NCI-H69 (cell line): ENCODE data around the gene OR52H1.
A peak's percentile ranks its signal among the peaks of the same experiment; 100 is the strongest.
"Not testable (repeated sequence)": the region's sequence is repeated elsewhere in the genome, so short reads cannot be mapped to it uniquely, and the experiment has no call there.

ENCODE experiments used
- DNase-seq: peaks from one replicate; lab custom pipeline; 2025; lab: John Stamatoyannopoulos, UW

OR52H1 gene

GRCh38 chr11:5548440-5548839 is at the start of gene OR52H1:
Gene OR52H1 (minus strand): TSS chr11:5548540. CDS start chr11:5545505, 3,035 bp downstream.
- DNase-seq: no peak

- DNase-seq: no peak
These were observed 49.6 kb upstream of the OR52H1 start for GRCh38 chr11:5597953-5598352.

- DNase-seq: peak; percentile 16
These were observed 48.4 kb upstream of the OR52H1 start, which contains the start of gene TRIM6 for GRCh38 chr11:5596607-5597201. Gene TRIM6 (plus strand): TSS chr11:5596637. CDS start chr11:5596898, 261 bp downstream.

GRCh38 chr11:5593146-5593545 is 44.8 kb upstream of the OR52H1 start:
- no peak for DNase-seq

GRCh38 chr11:5592615-5593014 is 44.3 kb upstream of the OR52H1 start:
- no peak for DNase-seq

- no peak for DNase-seq
These were observed 43.3 kb upstream of the OR52H1 start for GRCh38 chr11:5591613-5592012.

- not testable (repeated sequence) for DNase-seq
These were observed 41.6 kb upstream of the OR52H1 start for GRCh38 chr11:5589906-5590305.

GRCh38 chr11:5584458-5584857 is 36.1 kb upstream of the OR52H1 start:
- DNase-seq: not testable (repeated sequence)

- DNase-seq: no peak
These were observed 32.7 kb upstream of the OR52H1 start for GRCh38 chr11:5581014-5581413.

GRCh38 chr11:5580577-5580976 is 32.2 kb upstream of the OR52H1 start, which contains the start of gene OR52B6:
Gene OR52B6 (plus strand): TSS chr11:5580877. CDS start chr11:5580877, 0 bp downstream.
- no peak for DNase-seq

- no peak for DNase-seq
These were observed 28.8 kb upstream of the OR52H1 start for GRCh38 chr11:5577101-5577500.

- DNase-seq: no peak
These were observed 26.8 kb upstream of the OR52H1 start for GRCh38 chr11:5575152-5575551.

- DNase-seq: no peak
These were observed 26.3 kb upstream of the OR52H1 start for GRCh38 chr11:5574654-5575053.

- no peak for DNase-seq
These were observed 16.1 kb upstream of the OR52H1 start for GRCh38 chr11:5564259-5565019.

GRCh38 chr11:5557751-5558150 is 9.4 kb upstream of the OR52H1 start:
- no peak for DNase-seq

- DNase-seq: no peak
These were observed 8.4 kb upstream of the OR52H1 start for GRCh38 chr11:5556596-5557188.

GRCh38 chr11:5553343-5553742 is 5.0 kb upstream of the OR52H1 start:
- no peak for DNase-seq

- DNase-seq: no peak
These were observed 2.2 kb upstream of the OR52H1 start for GRCh38 chr11:5550440-5551095.

GRCh38 chr11:5547982-5548381 is 358 bp downstream of the OR52H1 start:
- DNase-seq: no peak

- no peak for DNase-seq
These were observed 1.9 kb downstream of the OR52H1 start for GRCh38 chr11:5546457-5546856.

- DNase-seq: no peak
These were observed 6.9 kb downstream of the OR52H1 start for GRCh38 chr11:5541427-5541826.

- no peak for DNase-seq
These were observed 11.9 kb downstream of the OR52H1 start for GRCh38 chr11:5536482-5536881.

- DNase-seq: no peak
These were observed 14.3 kb downstream of the OR52H1 start for GRCh38 chr11:5534046-5534445.
